Measurements from ENCODE around the gene PARD3. TPM values are rescaled to one million over a fixed set of nuclear protein-coding genes. Genes with fewer than 3 reads are reported as not detected.

Gene PARD3
- total RNA-seq, 1 donor from 2014 or later: 51.2 TPM

- H3K9me3 Mint-ChIP-seq: no peaks in the 10 kb centered on the region
- H3K27ac Mint-ChIP-seq (ENCODE audit: unreplicated experiment): no peak overlapping the region
These were observed 86.7 kb downstream of the PARD3 start for GRCh38 chr10:34728361-34728760.

GRCh38 chr10:34727595-34728033, 87.5 kb downstream of the PARD3 start:
- Mint-ChIP-seq H3K27ac (ENCODE audit: unreplicated experiment) (no peak overlapping the region), H3K4me3 (no peak overlapping the region), H3K36me3 (ENCODE audit: low read depth) (no peaks in the 10 kb centered on the region), H3K27me3 (ENCODE audit: low read depth) (no peaks in the 10 kb centered on the region), H3K9me3 (no peaks in the 10 kb centered on the region), H3K4me1 (peaks cover 59% of the 10 kb centered on the region)
- no peak for TF ChIP-seq CTCF (conservative IDR thresholded peaks at IDR 0.05)
- no peak for DNase-seq (ENCODE audit: low read depth, low spot score)

More at GRCh38 chr10:34728361-34728760, 86.7 kb downstream of the PARD3 start:
- Mint-ChIP-seq H3K27me3 (ENCODE audit: low read depth) (no peaks in the 10 kb centered on the region), H3K4me3 (no peak overlapping the region), H3K4me1 (peaks cover 63% of the 10 kb centered on the region), H3K36me3 (ENCODE audit: low read depth) (no peaks in the 10 kb centered on the region)
- no peak for DNase-seq (ENCODE audit: low read depth, low spot score)
- TF ChIP-seq CTCF (conservative IDR thresholded peaks at IDR 0.05): no peak

GRCh38 chr10:34726862-34727261, 88.2 kb downstream of the PARD3 start:
- Mint-ChIP-seq H3K4me3 (no peak overlapping the region), H3K9me3 (no peaks in the 10 kb centered on the region), H3K4me1 (peaks cover 58% of the 10 kb centered on the region), H3K27me3 (ENCODE audit: low read depth) (no peaks in the 10 kb centered on the region), H3K27ac (ENCODE audit: unreplicated experiment) (no peak overlapping the region), H3K36me3 (ENCODE audit: low read depth) (no peaks in the 10 kb centered on the region)
- TF ChIP-seq CTCF (conservative IDR thresholded peaks at IDR 0.05): no peak
- DNase-seq (ENCODE audit: low read depth, low spot score): no peak

GRCh38 chr10:34723750-34724149, 91.3 kb downstream of the PARD3 start:
- Mint-ChIP-seq H3K4me1 (peaks cover 56% of the 10 kb centered on the region), H3K27me3 (ENCODE audit: low read depth) (no peaks in the 10 kb centered on the region), H3K9me3 (no peaks in the 10 kb centered on the region), H3K27ac (ENCODE audit: unreplicated experiment) (no peak overlapping the region), H3K4me3 (no peak overlapping the region), H3K36me3 (ENCODE audit: low read depth) (no peaks in the 10 kb centered on the region)
- peak; percentile 60 for TF ChIP-seq CTCF (conservative IDR thresholded peaks at IDR 0.05)
- DNase-seq (ENCODE audit: low read depth, low spot score): no peak

GRCh38 chr10:34722404-34722803, 92.7 kb downstream of the PARD3 start:
- no peaks in the 10 kb centered on the region for H3K27me3 Mint-ChIP-seq (ENCODE audit: low read depth)
- H3K9me3 Mint-ChIP-seq: no peaks in the 10 kb centered on the region
- DNase-seq (ENCODE audit: low read depth, low spot score): no peak
- TF ChIP-seq CTCF (conservative IDR thresholded peaks at IDR 0.05): no peak
- no peak overlapping the region for H3K27ac Mint-ChIP-seq (ENCODE audit: unreplicated experiment)
- H3K4me1 Mint-ChIP-seq: peaks cover 47% of the 10 kb centered on the region
- no peaks in the 10 kb centered on the region for H3K36me3 Mint-ChIP-seq (ENCODE audit: low read depth)
- no peak overlapping the region for H3K4me3 Mint-ChIP-seq

All from neural crest cell (in vitro differentiated cells).